KMS-11 (cell line): ENCODE results near the gene TRIM31.

ENCODE experiments used
- H2AFZ ChIP-seq: fragments of 200-600 bp; sonication (generic); 2 replicates; pipeline ENCODE4 v1.6.1; 2016; ENCODE audit warnings: antibody characterized with exemption, mixed run types, low read depth
- H3K27ac ChIP-seq: fragments of 200-600 bp; sonication (generic); 2 replicates; pipeline ENCODE4 v1.6.1; 2016; ENCODE audit warnings: mild to moderate bottlenecking, mixed run types
- H3K27me3 ChIP-seq: fragments of 200-600 bp; sonication (generic); 2 replicates; pipeline ENCODE4 v1.6.1; 2017; ENCODE audit warnings: mild to moderate bottlenecking, low read depth, mixed run types, moderate library complexity; ENCODE audit not compliant: insufficient read depth
- H3K36me3 ChIP-seq: fragments of 200-600 bp; sonication (generic); 2 replicates; pipeline ENCODE4 v1.6.1; 2017; ENCODE audit warnings: mild to moderate bottlenecking, mixed run types; ENCODE audit not compliant: insufficient read depth
- H3K4me1 ChIP-seq: fragments of 200-600 bp; sonication (generic); 2 replicates; pipeline ENCODE4 v1.6.1; 2016; ENCODE audit warnings: mild to moderate bottlenecking, low read depth, mixed run types; ENCODE audit not compliant: poor library complexity, severe bottlenecking
- H3K4me2 ChIP-seq: fragments of 200-600 bp; sonication (generic); 2 replicates; pipeline ENCODE4 v1.7.0; 2016; ENCODE audit warnings: mild to moderate bottlenecking, mixed run types
- H3K4me3 ChIP-seq: fragments of 200-600 bp; sonication (generic); IDR thresholded peaks from 2 replicates; pipeline ENCODE4 v1.6.1; 2017; ENCODE audit warnings: low read depth, low read length, mixed read lengths; ENCODE audit not compliant: insufficient read depth
- H3K79me2 ChIP-seq: fragments of 200-600 bp; sonication (generic); 2 replicates; pipeline ENCODE4 v1.6.1; 2016; ENCODE audit warnings: low read depth, mixed run types; ENCODE audit not compliant: insufficient read depth
- H3K9ac ChIP-seq: fragments of 200-600 bp; sonication (generic); 2 replicates; pipeline ENCODE4 v1.6.1; 2016; ENCODE audit warnings: mild to moderate bottlenecking, mixed run types
- H4K20me1 ChIP-seq: fragments of 200-600 bp; sonication (generic); 2 replicates; pipeline ENCODE4 v1.6.1; 2016; ENCODE audit warnings: mild to moderate bottlenecking, mixed run types; ENCODE audit not compliant: insufficient read depth
- TF ChIP-seq, protein P1 (sequence below): fragments of 200-600 bp; sonication (generic); conservative IDR thresholded peaks from 2 replicates; pipeline ENCODE4 v1.6.1; 2017; ENCODE audit warnings: low read depth, mild to moderate bottlenecking, antibody characterized with exemption, low read length, moderate library complexity, mixed read lengths

The TRIM31 gene

DNA sequence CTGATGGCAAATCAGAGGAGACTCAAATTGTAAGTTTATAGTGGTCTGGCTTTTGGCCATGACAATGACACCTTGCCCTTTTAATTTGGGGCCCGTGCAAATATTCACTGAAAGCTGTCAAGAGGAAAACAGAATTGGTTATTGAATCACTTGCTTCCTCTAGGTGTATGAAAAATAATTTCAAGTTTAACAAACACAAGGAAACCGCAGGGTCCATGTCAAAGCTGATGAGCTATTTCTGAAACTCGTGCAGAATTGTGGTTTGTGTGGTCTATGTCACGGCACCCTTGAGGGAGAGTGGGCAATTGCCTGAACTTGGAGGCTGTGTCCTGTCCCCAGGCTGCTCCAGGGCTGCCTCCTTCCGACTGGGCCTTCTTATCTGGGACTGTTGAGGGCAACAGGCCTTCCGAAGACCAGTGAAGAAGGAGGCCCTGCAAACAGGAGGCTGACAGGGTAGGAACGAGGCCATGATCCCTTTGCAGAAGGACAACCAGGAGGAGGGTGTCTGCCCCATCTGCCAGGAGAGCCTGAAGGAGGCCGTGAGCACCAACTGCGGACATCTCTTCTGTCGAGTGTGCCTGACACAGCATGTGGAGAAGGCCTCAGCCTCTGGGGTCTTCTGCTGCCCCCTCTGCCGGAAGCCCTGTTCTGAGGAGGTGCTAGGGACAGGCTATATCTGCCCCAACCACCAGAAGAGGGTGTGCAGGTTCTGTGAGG lies 23.8 kb upstream of the TRIM31 start:
- TF ChIP-seq, protein P1, sequence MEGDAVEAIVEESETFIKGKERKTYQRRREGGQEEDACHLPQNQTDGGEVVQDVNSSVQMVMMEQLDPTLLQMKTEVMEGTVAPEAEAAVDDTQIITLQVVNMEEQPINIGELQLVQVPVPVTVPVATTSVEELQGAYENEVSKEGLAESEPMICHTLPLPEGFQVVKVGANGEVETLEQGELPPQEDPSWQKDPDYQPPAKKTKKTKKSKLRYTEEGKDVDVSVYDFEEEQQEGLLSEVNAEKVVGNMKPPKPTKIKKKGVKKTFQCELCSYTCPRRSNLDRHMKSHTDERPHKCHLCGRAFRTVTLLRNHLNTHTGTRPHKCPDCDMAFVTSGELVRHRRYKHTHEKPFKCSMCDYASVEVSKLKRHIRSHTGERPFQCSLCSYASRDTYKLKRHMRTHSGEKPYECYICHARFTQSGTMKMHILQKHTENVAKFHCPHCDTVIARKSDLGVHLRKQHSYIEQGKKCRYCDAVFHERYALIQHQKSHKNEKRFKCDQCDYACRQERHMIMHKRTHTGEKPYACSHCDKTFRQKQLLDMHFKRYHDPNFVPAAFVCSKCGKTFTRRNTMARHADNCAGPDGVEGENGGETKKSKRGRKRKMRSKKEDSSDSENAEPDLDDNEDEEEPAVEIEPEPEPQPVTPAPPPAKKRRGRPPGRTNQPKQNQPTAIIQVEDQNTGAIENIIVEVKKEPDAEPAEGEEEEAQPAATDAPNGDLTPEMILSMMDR = no peak
- H3K4me1 ChIP-seq = peaks cover 28% of the 10 kb centered on the region
- H3K27me3 ChIP-seq = no peaks in the 10 kb centered on the region
- H3K4me3 ChIP-seq = no peak overlapping the region
- no peaks in the 10 kb centered on the region for H3K36me3 ChIP-seq
- no peak overlapping the region for H3K9ac ChIP-seq
- no peak overlapping the region; the same call in 1 of the 2 replicates for H3K27ac ChIP-seq
- no peaks in the 10 kb centered on the region for H3K79me2 ChIP-seq
- H4K20me1 ChIP-seq = no peaks in the 10 kb centered on the region
- H3K4me2 ChIP-seq = peak overlapping the region; percentile 44
- no peak overlapping the region for H2AFZ ChIP-seq

DNA sequence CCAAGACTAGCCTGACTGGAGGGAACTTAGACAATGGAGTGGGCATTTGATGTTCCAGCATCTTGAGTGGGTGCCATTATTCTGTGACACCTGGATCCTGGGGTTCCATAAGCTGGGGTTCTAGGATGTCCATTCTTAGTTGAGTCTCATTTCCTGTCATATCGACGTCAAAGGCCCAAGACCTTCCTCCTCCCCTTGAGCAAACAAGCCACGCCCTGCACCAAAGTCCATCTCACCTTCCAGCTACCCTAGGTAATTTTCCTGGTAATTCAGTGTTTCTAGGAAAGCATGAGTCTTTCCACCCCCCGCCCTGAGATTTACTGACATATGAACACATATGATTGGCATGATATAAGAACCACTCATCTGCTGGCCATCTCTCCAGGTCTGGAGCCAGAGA lies 22.9 kb upstream of the TRIM31 start, which contains the start of gene TRIM40:
TRIM40 (plus strand) TSS at position 384 of the 400 bp plus-strand sequence. CDS start 897 bp downstream, outside the sequence.
- no peak within 1 kb of the TSS for H3K4me3 ChIP-seq
- no peak within 1 kb of the TSS for H2AFZ ChIP-seq
- TF ChIP-seq, protein P1 = no peak
- H3K27me3 ChIP-seq = no peaks in the 10 kb centered on the region
- H3K79me2 ChIP-seq = no peaks in the 10 kb centered on the region
- H3K27ac ChIP-seq = no peak within 1 kb of the TSS; the same call in 1 of the 2 replicates
- no peaks in the 10 kb centered on the region for H3K36me3 ChIP-seq
- no peaks in the 10 kb centered on the region for H4K20me1 ChIP-seq
- H3K4me2 ChIP-seq = peak within 1 kb of the TSS; percentile 44
- H3K4me1 ChIP-seq = peaks cover 36% of the 10 kb centered on the region
- no peak within 1 kb of the TSS for H3K9ac ChIP-seq

DNA sequence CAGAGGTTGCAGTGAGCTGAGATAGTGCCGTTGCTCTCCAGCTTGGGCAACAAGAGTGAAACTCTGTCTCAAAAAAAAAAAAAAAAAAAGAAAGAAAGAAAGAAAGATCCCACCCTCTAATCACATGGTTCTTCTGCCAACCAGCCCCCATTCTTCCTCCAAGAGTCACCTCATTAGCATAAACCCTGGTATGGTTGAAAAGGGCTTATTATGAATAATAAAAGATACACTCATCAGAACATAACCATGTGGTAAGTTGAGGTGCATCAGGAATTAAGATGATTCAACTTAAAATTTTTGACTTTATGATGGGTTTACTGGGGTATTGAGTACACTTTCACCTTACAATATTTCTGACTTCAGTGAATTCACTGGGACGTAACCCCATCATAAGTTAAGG lies 22.3 kb upstream of the TRIM31 start:
- Histone ChIP-seq H3K4me1 (peaks cover 42% of the 10 kb centered on the region), H3K36me3 (no peaks in the 10 kb centered on the region), H3K9ac (no peak overlapping the region), H3K27ac (no peak overlapping the region), H3K27me3 (no peaks in the 10 kb centered on the region), H3K79me2 (no peaks in the 10 kb centered on the region), H3K4me2 (peak overlapping the region; percentile 44; the same call in 1 of the 2 replicates), H3K4me3 (no peak overlapping the region), H4K20me1 (no peaks in the 10 kb centered on the region), H2AFZ (no peak overlapping the region)
- TF ChIP-seq, protein P1 = no peak

DNA sequence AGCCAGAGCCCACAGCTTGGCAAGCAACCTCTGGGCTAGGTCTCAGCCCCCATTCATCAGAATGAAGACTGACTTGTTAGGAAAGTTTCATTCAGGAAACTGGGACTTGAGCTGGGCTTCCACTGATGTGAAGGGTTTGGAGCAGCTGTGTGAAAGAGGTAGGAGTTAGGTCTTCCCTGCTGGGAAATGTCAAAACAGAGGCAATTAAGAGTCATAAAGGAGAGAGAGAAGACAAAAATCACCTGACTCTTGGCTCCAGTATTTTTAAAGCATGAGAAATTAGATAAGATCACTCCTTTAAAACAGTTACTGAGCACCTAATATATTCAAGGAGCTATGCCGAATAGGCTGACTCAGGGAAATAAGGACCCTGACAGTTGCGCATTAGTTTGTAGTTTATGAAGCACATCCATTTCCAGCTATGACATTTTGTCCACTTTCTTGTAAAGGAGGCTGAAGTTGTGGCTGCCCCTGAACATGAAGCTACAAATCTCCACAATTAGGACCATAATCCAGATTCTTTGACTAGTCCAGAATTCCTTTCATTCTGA lies 19.1 kb upstream of the TRIM31 start:
- Histone ChIP-seq H4K20me1 (no peaks in the 10 kb centered on the region), H3K27me3 (no peaks in the 10 kb centered on the region), H3K4me2 (no peak overlapping the region), H3K27ac (no peak overlapping the region), H3K9ac (no peak overlapping the region), H3K36me3 (no peaks in the 10 kb centered on the region), H3K4me1 (peaks cover 52% of the 10 kb centered on the region), H3K79me2 (no peaks in the 10 kb centered on the region), H3K4me3 (no peak overlapping the region), H2AFZ (no peak overlapping the region)
- TF ChIP-seq, protein P1 = no peak
